ENCODE results near the gene ZBTB24. TPM values are rescaled to one million over a fixed set of nuclear protein-coding genes. Genes with fewer than 3 reads are reported as not detected.

Gene ZBTB24
- total RNA-seq, 1 donor from 2014 or later: 10.2 TPM

DNA sequence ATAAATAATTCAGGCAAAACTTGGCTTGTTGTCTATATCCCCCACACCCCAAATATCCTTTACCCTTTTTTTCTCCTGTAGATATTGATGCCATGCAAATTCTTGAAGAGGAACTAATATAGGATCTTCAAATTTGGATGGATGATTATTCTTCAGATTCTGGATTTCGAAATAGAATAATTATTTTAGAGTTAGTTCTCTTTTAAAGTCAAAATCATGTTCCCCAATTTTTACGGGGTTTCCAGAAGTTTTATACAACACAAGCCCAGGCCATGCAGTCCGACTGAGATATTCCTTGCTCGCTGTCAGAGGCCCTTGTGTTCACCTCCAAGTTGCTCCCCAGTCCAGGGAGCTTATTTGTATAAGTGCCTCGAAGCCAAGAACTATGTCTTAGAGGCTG, 47.0 kb downstream of the ZBTB24 start:
- intact Hi-C loops (cut with DNase I): no loop called here
- Histone ChIP-seq H3K27ac (no peak overlapping the region), H3K4me3 (no peak overlapping the region), H3K9me3 (no peaks in the 10 kb centered on the region), H3K36me3 (no peaks in the 10 kb centered on the region), H3K4me1 (no peaks in the 10 kb centered on the region), H3K27me3 (no peaks in the 10 kb centered on the region)
- no peak for DNase-seq (ENCODE audit: low spot score in 2 of 2)
- TF ChIP-seq, protein P1, sequence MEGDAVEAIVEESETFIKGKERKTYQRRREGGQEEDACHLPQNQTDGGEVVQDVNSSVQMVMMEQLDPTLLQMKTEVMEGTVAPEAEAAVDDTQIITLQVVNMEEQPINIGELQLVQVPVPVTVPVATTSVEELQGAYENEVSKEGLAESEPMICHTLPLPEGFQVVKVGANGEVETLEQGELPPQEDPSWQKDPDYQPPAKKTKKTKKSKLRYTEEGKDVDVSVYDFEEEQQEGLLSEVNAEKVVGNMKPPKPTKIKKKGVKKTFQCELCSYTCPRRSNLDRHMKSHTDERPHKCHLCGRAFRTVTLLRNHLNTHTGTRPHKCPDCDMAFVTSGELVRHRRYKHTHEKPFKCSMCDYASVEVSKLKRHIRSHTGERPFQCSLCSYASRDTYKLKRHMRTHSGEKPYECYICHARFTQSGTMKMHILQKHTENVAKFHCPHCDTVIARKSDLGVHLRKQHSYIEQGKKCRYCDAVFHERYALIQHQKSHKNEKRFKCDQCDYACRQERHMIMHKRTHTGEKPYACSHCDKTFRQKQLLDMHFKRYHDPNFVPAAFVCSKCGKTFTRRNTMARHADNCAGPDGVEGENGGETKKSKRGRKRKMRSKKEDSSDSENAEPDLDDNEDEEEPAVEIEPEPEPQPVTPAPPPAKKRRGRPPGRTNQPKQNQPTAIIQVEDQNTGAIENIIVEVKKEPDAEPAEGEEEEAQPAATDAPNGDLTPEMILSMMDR (IDR thresholded peaks at IDR 0.05): no peak

DNA sequence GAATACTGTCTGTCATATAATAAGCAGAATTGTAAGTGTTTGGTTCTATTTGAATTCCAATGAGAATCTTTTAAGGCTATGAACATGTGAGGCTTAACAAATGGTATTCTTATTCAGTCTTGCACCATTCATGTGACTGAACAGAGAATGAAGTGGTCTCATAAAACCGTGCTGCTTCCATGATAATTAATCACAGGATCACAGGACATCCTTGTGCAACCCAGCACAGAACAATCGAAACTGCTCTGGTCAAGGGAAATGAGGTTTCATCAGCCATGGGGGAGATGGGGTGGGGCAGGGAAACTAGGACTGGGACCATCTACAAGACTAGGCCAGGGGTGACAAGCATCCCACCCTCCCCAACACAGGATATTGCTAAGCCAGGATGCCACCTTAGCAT, 48.6 kb downstream of the ZBTB24 start:
- intact Hi-C loops (cut with DNase I): no loop called here
- DNase-seq (ENCODE audit: low spot score in 2 of 2): no peak
- Histone ChIP-seq H3K27me3 (no peaks in the 10 kb centered on the region), H3K36me3 (no peaks in the 10 kb centered on the region), H3K4me1 (no peaks in the 10 kb centered on the region), H3K9me3 (no peaks in the 10 kb centered on the region), H3K4me3 (no peak overlapping the region), H3K27ac (no peak overlapping the region)
- TF ChIP-seq, protein P1 (IDR thresholded peaks at IDR 0.05): no peak

DNA sequence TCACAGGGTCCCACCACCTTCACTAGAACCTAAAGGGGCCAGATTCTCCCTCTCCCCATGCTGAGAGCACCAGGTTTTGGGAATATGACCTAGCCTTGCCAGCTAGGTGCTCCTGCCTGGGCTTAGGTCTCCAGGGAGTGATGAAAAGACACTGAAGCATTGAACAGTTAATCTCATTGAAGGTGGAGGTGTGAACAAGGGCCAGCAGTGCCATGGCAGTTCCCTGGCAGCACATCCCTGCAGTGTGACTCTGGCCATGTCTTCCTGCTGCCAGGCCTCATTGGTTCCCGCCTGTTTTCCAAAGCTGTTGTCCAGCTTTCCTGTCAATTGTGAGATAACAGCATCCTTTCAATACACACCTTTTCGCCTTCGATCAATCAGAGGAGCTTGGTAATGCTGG, 53.5 kb downstream of the ZBTB24 start:
- Histone ChIP-seq H3K27ac (no peak overlapping the region), H3K9me3 (no peaks in the 10 kb centered on the region), H3K27me3 (no peaks in the 10 kb centered on the region), H3K36me3 (no peaks in the 10 kb centered on the region), H3K4me1 (peaks cover 0 to 3% of the 10 kb centered on the region in 2 donors), H3K4me3 (no peak overlapping the region)
- intact Hi-C loops (cut with DNase I): no loop called here
- TF ChIP-seq, protein P1 (IDR thresholded peaks at IDR 0.05): no peak
- DNase-seq (ENCODE audit: low spot score in 2 of 2): no peak

DNA sequence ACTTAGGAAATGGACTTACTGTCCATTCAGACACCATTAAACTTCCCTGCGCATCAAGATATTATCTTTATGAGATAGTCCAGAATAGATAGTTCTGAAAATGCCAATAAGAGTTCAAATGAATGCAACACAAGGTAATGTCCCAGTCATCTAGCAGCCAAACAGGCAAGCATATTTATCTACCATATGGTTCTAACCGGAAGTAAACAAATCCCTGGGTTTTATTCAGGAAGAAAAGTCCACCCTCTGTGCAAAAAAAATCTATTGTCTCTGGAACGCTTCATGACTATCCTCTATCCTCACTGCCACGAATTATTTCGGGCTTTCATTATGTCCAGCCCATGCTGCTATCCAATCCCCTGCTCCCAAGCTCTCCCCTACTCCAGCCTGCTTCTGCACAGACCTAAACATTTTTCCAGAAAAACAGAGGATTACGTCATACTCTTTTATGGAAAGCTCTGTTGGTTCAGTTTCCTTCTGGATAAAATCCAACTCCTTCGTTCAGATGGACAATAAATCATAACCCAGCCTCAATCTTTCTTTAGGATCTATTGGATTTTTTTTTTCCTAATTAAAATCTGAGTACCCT, 54.0 kb downstream of the ZBTB24 start:
- intact Hi-C loops (cut with DNase I): no loop called here
- Histone ChIP-seq H3K4me3 (no peak overlapping the region), H3K27ac (no peak overlapping the region), H3K27me3 (no peaks in the 10 kb centered on the region), H3K36me3 (no peaks in the 10 kb centered on the region), H3K4me1 (peaks cover 0 to 3% of the 10 kb centered on the region in 2 donors), H3K9me3 (no peaks in the 10 kb centered on the region)
- DNase-seq (ENCODE audit: low spot score in 2 of 2): no peak
- TF ChIP-seq, protein P1 (IDR thresholded peaks at IDR 0.05): no peak

DNA sequence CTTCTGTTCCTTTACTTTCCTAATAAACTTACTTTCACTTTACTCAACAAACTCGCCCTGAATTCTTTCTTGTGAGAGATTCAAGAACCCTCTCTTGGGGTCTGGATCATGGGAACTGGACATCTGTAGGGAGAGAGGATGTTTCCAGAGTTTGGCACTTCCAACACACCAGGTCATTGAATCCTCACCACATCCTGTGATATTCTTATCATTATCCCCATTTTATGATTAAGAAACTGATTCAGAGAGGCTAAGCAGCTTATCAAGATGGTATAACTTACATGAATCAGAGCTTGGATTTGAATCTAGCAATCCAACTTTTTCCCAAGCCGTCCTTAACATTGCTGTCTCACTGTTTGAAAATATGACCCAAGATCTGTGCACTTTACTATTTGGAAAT, 58.1 kb downstream of the ZBTB24 start:
- TF ChIP-seq, protein P1 (IDR thresholded peaks at IDR 0.05): no peak
- Histone ChIP-seq H3K27me3 (no peaks in the 10 kb centered on the region), H3K9me3 (no peaks in the 10 kb centered on the region), H3K4me3 (no peak overlapping the region), H3K4me1 (peaks cover 0 to 3% of the 10 kb centered on the region in 2 donors), H3K36me3 (no peaks in the 10 kb centered on the region), H3K27ac (no peak overlapping the region)
- intact Hi-C loops (cut with DNase I): no loop called here
- DNase-seq (ENCODE audit: low spot score in 2 of 2): no peak

DNA sequence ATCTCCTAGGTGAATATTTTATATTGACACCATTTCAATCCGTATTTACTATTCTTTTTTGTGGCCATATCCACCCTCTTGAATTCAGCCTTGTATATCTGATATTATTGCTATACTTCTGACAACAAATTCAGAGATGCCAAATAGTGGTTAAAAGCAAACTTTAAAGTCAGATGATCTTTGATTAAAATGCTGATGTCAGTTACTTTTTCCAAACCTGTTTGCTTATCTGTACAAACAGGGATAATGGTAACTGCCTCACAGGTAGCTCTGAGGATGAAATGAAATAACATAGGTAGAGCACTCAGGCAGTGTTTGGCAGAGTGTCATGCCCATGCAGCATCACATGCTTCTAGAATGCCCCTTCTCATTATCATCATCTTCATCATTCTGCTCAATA, 61.8 kb downstream of the ZBTB24 start:
- no peaks in the 10 kb centered on the region for H3K27me3 ChIP-seq
- no peak overlapping the region for H3K4me3 ChIP-seq
- no peaks in the 10 kb centered on the region for H3K4me1 ChIP-seq
- intact Hi-C loops (cut with DNase I): no loop called here
- no peak for DNase-seq (ENCODE audit: low spot score in 2 of 2)
- H3K9me3 ChIP-seq: no peaks in the 10 kb centered on the region
- H3K36me3 ChIP-seq: no peaks in the 10 kb centered on the region
- no peak overlapping the region for H3K27ac ChIP-seq
- TF ChIP-seq, protein P1 (IDR thresholded peaks at IDR 0.05): no peak

Data from ascending aorta (tissue), 2 donors.